HG02981 (cell line): ENCODE measurements around the gene GRB10.
"Not testable (repeated sequence)": the region's sequence is repeated elsewhere in the genome, so short reads cannot be mapped to it uniquely, and the experiment has no call there.

Experiments
- ATAC-seq: cut with Tn5 transposase; IDR thresholded peaks from one replicate; pipeline ENCODE4 v1.9.1; 2021; ENCODE audit warnings: mild to moderate bottlenecking, moderate library complexity; ENCODE audit not compliant: unreplicated experiment

Gene GRB10

GRCh38 chr7:50558294-50559053 lies 224.2 kb downstream of the GRB10 start:
- ATAC-seq, result no peak

- ATAC-seq, result no peak
These were observed 225.6 kb downstream of the GRB10 start for GRCh38 chr7:50557099-50557498.

DNA sequence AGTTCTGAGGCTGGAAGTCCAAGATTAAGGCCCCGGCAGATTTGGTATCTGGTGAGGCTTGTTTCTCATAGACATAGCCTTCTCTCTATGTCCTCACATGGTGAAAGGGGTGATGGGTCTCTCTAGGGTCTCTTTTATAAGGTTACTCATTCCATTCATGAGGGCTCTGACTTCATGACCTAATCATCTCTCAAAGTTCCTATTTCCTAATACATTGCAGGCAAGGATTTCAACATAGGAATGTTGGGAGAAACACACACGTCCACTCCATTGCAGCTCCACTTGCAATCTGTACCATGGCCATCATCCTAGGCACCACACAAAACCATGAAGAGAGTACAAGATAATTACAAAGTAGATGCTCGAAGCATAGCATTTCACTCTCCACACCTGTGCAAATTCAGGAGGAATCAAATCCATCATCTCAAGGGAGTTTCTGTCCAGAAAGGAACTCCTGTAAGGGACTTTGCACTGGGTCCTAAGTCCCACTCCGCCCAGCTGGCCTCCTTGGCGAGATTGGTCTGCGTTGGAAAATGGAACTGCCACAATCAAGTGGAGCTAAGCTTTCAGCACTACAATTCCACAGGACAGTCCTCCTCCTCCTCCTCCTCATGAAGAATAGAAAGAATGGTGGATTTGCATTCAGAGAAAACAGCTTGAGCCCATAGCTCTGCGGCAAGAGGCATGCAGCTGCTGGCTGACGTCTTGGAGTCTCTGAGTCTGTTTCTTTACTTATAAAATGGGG lies 226.3 kb downstream of the GRB10 start:
- no peak for ATAC-seq

GRCh38 chr7:50555594-50556140 lies 227.0 kb downstream of the GRB10 start:
- no peak for ATAC-seq

DNA sequence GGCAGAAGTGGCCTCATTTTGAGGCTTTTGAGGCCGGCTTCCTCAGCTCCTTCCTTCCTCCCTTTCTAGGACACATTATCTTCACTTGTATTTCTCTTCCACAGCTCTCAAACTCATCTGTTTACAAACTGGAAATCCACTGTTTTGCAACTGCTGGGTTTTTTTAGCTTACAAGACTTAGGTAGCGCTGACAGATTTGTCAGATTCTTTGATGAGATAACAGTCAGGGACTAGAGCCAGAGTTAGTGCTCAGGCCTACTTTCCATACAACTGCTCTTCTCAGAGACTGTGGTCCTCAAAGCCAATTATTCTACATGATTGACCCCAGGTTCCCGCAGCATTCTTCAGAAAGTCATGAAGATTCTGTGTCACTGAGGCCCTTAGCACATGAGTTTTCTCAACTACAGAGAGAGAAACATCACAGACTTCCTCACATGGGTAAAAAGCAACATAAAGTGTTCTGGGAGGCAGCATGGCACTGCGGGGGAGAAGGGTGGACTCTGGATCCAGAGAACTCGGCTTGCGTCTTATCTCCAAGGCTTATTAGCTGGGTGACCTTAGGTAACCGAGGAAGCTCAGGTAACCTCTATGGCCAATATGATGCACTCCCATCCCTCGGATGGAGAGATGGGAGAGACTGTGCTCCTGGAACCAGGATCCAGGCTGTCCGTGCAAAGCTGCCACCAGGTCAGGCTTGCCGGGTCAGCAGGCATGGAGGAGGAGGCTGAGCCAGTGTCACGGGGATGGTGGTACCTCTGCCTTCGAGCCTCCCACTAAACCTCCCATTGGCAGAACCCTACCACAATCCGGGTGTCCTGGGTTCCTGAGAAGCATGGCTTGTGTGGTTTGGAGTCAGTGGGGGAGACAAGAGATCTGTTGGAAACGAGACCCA lies 228.0 kb downstream of the GRB10 start:
- no peak for ATAC-seq

DNA sequence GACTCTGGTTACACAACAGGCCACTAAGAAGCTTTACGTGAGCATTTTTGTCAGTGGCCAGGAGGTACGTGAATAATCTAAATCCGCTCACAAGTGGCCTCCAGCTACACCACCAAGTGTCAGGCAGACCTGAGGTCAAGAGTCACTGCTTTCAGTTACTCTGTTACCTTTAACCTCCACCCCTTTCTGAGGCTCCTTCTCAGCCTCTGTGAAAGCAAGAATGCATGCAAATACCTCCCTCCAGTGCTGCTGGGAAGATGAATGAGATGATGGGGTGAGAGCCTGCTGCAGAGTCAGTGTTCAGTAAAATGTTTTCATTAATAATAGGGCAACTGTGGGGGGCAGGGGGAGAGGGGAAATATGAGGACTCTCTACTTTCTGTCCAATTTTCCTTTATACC lies 228.7 kb downstream of the GRB10 start:
- no peak for ATAC-seq

DNA sequence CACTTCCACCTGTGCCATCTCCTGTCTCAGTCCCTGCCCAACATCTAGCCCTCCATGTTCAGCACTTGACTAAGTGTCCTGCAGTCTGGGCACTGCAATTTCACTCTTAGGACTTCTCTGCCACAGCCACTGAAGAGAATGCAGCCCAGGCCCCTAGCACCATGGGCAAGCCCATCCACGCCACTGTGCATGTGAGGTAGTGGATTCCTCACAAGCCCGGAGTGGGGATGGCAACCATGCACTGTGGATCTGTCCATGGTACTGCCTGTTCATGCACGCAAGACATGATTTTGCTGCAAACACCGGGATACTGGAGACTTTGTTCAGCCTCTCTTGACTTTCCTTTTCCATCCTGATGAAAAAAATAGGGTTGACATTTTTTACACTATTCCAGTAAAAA lies 229.8 kb downstream of the GRB10 start:
- ATAC-seq, result no peak

- ATAC-seq, result no peak
These were observed 230.6 kb downstream of the GRB10 start for GRCh38 chr7:50552139-50552538.

DNA sequence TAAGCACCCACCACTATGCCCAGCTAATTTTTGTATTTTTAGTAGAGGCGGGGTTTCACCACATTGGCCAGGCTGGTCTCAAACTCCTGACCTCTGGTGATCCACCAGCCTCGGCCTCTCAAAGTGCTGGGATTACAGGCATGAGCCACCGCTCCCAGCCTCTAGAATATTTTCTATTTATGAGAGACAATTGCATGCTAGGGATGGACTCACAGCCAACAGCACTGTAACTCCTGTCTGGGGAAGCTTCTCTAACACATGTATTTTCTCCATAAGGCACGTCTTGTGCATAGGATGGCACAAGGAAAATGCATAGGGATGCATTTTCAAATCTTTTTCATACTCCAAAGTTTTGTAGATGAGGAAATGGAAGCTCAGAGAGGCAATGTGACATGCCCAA lies 237.1 kb downstream of the GRB10 start:
- not testable (repeated sequence) for ATAC-seq

- ATAC-seq, result no peak
These were observed 237.7 kb downstream of the GRB10 start for GRCh38 chr7:50544992-50545391.

DNA sequence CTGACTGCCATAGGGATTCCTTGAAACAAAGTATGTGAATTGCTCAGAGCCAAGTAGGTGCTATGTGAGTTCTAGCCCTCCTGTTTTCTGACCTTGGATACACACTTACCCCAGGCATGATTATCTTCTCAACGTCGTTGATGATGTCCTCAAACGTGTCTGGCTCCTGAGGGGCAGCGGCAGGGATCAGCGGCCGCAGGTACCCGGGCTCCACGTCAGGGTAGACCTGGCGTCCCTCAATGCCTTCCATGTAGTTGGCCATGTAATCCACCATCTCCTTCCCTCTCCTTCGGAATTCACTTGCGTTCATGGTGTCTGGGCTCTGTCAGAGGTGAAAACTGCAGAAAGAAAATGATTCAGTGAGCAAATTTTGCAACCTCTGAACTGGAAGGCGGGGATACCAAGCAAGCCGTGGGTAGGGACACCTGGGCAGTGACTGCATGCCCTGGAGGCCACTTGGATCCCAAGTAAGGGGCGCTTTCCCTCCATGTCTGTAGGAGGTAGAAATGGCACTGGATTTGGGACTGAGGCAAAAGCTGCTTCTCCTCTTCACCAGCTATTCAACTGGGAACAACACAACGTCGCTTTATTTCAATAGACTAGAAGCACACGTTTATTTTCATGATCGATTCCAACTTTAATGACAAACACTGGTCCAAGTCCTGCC lies 238.8 kb downstream of the GRB10 start:
- no peak for ATAC-seq

- ATAC-seq, result no peak
These were observed 240.6 kb downstream of the GRB10 start for GRCh38 chr7:50542132-50542531.

- no peak for ATAC-seq
These were observed 241.7 kb downstream of the GRB10 start for GRCh38 chr7:50540785-50541579.
